CD14-positive monocyte (primary cell): Measurements from ENCODE around the gene PGA5. TPM values are rescaled to one million over a fixed set of nuclear protein-coding genes. Genes with fewer than 3 reads are reported as not detected.

Source experiments
- DNase-seq, 3 donors: peaks; one replicate each; pipeline ENCODE4 v3.0.0-alpha.2; 2011 to 2022
- H2AFZ ChIP-seq: 2 replicates; pipeline ENCODE4 v1.6.0; 2012; ENCODE audit warnings: mild to moderate bottlenecking, low read depth, low read length, inconsistent platforms; ENCODE audit not compliant: insufficient read depth, poor library complexity, severe bottlenecking
- H3K27ac ChIP-seq, 2 donors: 1 replicate in 1 of 2; 2 replicates in 1 of 2; pipeline ENCODE4 v1.5.1; 2012 to 2013; ENCODE audit warnings: low read length in 2 of 2, control low read depth in 1 of 2, inconsistent platforms in 1 of 2, low read depth in 1 of 2, mild to moderate bottlenecking in 1 of 2
- H3K27me3 ChIP-seq, 2 donors: one replicate each; pipeline versions ENCODE4 v1.6.0 to v1.6.1; 2011 to 2013; ENCODE audit warnings: low read length in 2 of 2; ENCODE audit not compliant: control insufficient read depth in 2 of 2, insufficient read depth in 2 of 2
- H3K36me3 ChIP-seq, 2 donors: replicated peaks in 1 of 2; 1 replicate in 1 of 2; 2 replicates in 1 of 2; pipeline versions ENCODE4 v1.5.1 to v1.6.1; 2012 to 2013; ENCODE audit warnings: low read length in 2 of 2, control low read depth in 1 of 2, inconsistent platforms in 1 of 2, mild to moderate bottlenecking in 1 of 2; ENCODE audit not compliant: insufficient read depth in 2 of 2, control insufficient read depth in 1 of 2
- H3K4me1 ChIP-seq, 2 donors: 1 replicate in 1 of 2; 2 replicates in 1 of 2; pipeline versions ENCODE4 v1.5.1 to v1.6.1; 2012 to 2013; ENCODE audit warnings: low read length in 2 of 2, control low read depth in 1 of 2, inconsistent platforms in 1 of 2, mild to moderate bottlenecking in 1 of 2, moderate library complexity in 1 of 2; ENCODE audit not compliant: insufficient read depth in 2 of 2, control insufficient read depth in 1 of 2
- H3K4me2 ChIP-seq: replicated peaks from 2 replicates; pipeline ENCODE3; 2012; ENCODE audit warnings: low read length, moderate library complexity, mild to moderate bottlenecking; ENCODE audit not compliant: poor library complexity, severe bottlenecking; ENCODE audit errors: extremely low read depth
- H3K4me3 ChIP-seq, 3 experiments: fragments of 200-600 bp in 1 of 3; sonication (generic) in 1 of 3; replicated peaks in 1 of 3; 1 replicate in 2 of 3; 2 replicates in 1 of 3; pipeline ENCODE4 v1.5.1; 2011 to 2013; ENCODE audit warnings: low read length in 3 of 3, mild to moderate bottlenecking in 3 of 3, control low read depth in 2 of 3, low read depth in 2 of 3, inconsistent platforms in 1 of 3, moderate library complexity in 1 of 3
- H3K79me2 ChIP-seq: 2 replicates; pipeline ENCODE4 v1.6.0; 2012; ENCODE audit warnings: mild to moderate bottlenecking, control low read depth, inconsistent platforms, low read length, moderate library complexity; ENCODE audit not compliant: insufficient read depth
- H3K9ac ChIP-seq: 2 replicates; pipeline ENCODE4 v1.6.0; 2017; ENCODE audit warnings: low read length, mild to moderate bottlenecking; ENCODE audit not compliant: insufficient read depth, poor library complexity, severe bottlenecking
- H3K9me3 ChIP-seq, 2 donors: replicated peaks in 1 of 2; 1 replicate in 1 of 2; 2 replicates in 1 of 2; pipeline versions ENCODE4 v1.5.1 to v1.6.1; 2012 to 2013; ENCODE audit warnings: low read length in 2 of 2, control low read depth in 1 of 2; ENCODE audit not compliant: control insufficient read depth in 1 of 2, insufficient read depth in 1 of 2
- H4K20me1 ChIP-seq: 2 replicates; pipeline ENCODE4 v1.6.0; 2012; ENCODE audit warnings: mild to moderate bottlenecking, low read length, control low read depth, moderate library complexity; ENCODE audit not compliant: insufficient read depth
- H3K27ac Mint-ChIP-seq, 7 donors: one replicate each; pipeline ENCODE4 v1.8.0; 2020; ENCODE audit warnings: mild to moderate bottlenecking in 7 of 7, mixed read lengths in 7 of 7, moderate library complexity in 6 of 7, inconsistent platforms in 2 of 7
- H3K27me3 Mint-ChIP-seq, 3 donors: one replicate each; pipeline ENCODE4 v1.8.0; 2021 to 2022; ENCODE audit warnings: low read depth in 3 of 3, mild to moderate bottlenecking in 3 of 3, mixed read lengths in 3 of 3, moderate library complexity in 3 of 3, inconsistent platforms in 1 of 3
- H3K36me3 Mint-ChIP-seq, 2 donors: one replicate each; pipeline ENCODE4 v1.8.0; 2020; ENCODE audit warnings: mixed read lengths in 2 of 2, inconsistent platforms in 1 of 2, mild to moderate bottlenecking in 1 of 2
- H3K4me1 Mint-ChIP-seq: one replicate; pipeline ENCODE4 v1.8.0; 2020; ENCODE audit warnings: mild to moderate bottlenecking, mixed read lengths
- H3K4me3 Mint-ChIP-seq, 2 donors: one replicate each; pipeline ENCODE4 v1.8.0; 2020; ENCODE audit warnings: mild to moderate bottlenecking in 2 of 2, mixed read lengths in 2 of 2, moderate library complexity in 1 of 2
- H3K9me3 Mint-ChIP-seq, 7 donors: one replicate each; pipeline ENCODE4 v1.8.0; 2020 to 2022; ENCODE audit warnings: mixed read lengths in 7 of 7, mild to moderate bottlenecking in 6 of 7, moderate library complexity in 6 of 7, inconsistent platforms in 2 of 7
- WGBS: methylation state at CpG from one replicate; pipeline ENCODE4 v1.1.5; 2013; ENCODE audit warnings: missing lambda C conversion rate; ENCODE audit not compliant: insufficient coverage; 5-methylcytosine and 5-hydroxymethylcytosine counted together
- intact Hi-C, 2 donors: fragments of 100-400 bp; cut with micrococcal nuclease; formaldehyde crosslinking; loops; one replicate each; pipeline versions ENCODE4 v1.15.0 to v1.15.1; 2023
- polyA plus RNA-seq, 3 donors: library from polyadenylated mRNA; depleted of rRNA in 1 of 3; unstranded in 2 of 3; stranded (reverse) in 1 of 3; fragments of 300-500 nt in 2 of 3; fragments of >200 nt in 1 of 3; fragmentation: Illumina TruSeq in 2 of 3; gene quantifications; 1 replicate in 2 of 3; 2 replicates in 1 of 3; pipeline ENCODE4 v1.2.3, GENCODE V29; 2012 to 2021
- TF ChIP-seq, protein P1 (sequence below): fragments of 200-600 bp; IDR thresholded peaks from one replicate; pipeline ENCODE4 v1.8.0; 2022; ENCODE audit warnings: antibody characterized with exemption, mild to moderate bottlenecking

Gene PGA5
- polyA plus RNA-seq, 3 donors, result 1.0 to 3.6 (median 2.0) TPM

GRCh38 chr11:61295596-61295926, 54.6 kb downstream of the PGA5 start:
- DNase-seq, result no peak
- Mint-ChIP-seq H3K36me3 (peaks cover 39 to 41% of the 10 kb centered on the region in 2 donors), H3K9me3 (peaks cover 0 to 7% (median 4%) of the 10 kb centered on the region in 7 donors), H3K27ac (no peak overlapping the region), H3K4me1 (peaks cover 29% of the 10 kb centered on the region), H3K4me3 (peak overlapping the region; percentile 16 to 47), H3K27me3 (peaks cover 45 to 53% (median 46%) of the 10 kb centered on the region in 3 donors)
- Histone ChIP-seq H3K27me3 (peaks cover 20 to 44% of the 10 kb centered on the region in 2 donors), H3K36me3 (peaks cover 17 to 32% of the 10 kb centered on the region in 2 donors), H4K20me1 (peaks cover 4% of the 10 kb centered on the region), H3K4me1 (peaks cover 22 to 25% of the 10 kb centered on the region in 2 donors), H3K9ac (no peak overlapping the region), H3K4me3 (peak overlapping the region in 1 of 3 experiments; percentile 73), H3K79me2 (no peaks in the 10 kb centered on the region), H3K4me2 (peak overlapping the region; percentile 79), H3K9me3 (no peaks in the 10 kb centered on the region), H2AFZ (peak overlapping the region; percentile 61), H3K27ac (no peak overlapping the region)
- intact Hi-C loops, result no loop called here
- WGBS, result 17% methylated on average over 7 of the region's 12 CpGs
- TF ChIP-seq, protein P1, sequence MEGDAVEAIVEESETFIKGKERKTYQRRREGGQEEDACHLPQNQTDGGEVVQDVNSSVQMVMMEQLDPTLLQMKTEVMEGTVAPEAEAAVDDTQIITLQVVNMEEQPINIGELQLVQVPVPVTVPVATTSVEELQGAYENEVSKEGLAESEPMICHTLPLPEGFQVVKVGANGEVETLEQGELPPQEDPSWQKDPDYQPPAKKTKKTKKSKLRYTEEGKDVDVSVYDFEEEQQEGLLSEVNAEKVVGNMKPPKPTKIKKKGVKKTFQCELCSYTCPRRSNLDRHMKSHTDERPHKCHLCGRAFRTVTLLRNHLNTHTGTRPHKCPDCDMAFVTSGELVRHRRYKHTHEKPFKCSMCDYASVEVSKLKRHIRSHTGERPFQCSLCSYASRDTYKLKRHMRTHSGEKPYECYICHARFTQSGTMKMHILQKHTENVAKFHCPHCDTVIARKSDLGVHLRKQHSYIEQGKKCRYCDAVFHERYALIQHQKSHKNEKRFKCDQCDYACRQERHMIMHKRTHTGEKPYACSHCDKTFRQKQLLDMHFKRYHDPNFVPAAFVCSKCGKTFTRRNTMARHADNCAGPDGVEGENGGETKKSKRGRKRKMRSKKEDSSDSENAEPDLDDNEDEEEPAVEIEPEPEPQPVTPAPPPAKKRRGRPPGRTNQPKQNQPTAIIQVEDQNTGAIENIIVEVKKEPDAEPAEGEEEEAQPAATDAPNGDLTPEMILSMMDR, result no peak

DNA sequence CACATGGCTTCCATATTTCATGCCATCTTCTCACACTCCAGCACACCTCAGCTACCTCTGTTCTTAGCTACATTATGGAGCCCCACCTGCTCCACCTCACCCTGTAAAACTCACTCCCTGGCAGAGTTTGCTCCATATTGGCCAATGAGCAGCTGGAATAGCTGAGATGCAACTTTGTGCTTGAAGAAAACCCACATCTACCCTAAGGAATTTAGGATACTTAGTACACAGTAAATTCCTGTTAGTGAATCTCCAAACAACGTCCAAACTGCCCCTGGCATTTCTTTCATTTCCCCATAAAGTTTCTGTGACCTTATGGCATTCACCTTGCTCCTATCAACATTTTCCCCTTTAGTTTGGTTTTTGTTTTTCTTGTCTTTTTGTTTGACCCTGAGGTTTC, 56.4 kb downstream of the PGA5 start:
- Histone ChIP-seq H3K9ac (no peak overlapping the region), H3K4me3 (no peak overlapping the region), H3K27me3 (peaks cover 19 to 36% of the 10 kb centered on the region in 2 donors), H3K4me1 (peaks cover 22 to 25% of the 10 kb centered on the region in 2 donors), H3K79me2 (no peaks in the 10 kb centered on the region), H3K4me2 (no peak overlapping the region), H2AFZ (no peak overlapping the region), H3K27ac (no peak overlapping the region), H4K20me1 (peaks cover 4% of the 10 kb centered on the region), H3K36me3 (peaks cover 35 to 50% of the 10 kb centered on the region in 2 donors), H3K9me3 (no peaks in the 10 kb centered on the region)
- no CpG with 5 or more reads among the region's 1 CpG for WGBS
- Mint-ChIP-seq H3K27ac (no peak overlapping the region), H3K9me3 (peaks cover 0 to 6% (median 4%) of the 10 kb centered on the region in 7 donors), H3K4me3 (peak overlapping the region; percentile 3 to 17), H3K4me1 (peaks cover 29% of the 10 kb centered on the region), H3K27me3 (peaks cover 37 to 46% (median 38%) of the 10 kb centered on the region in 3 donors), H3K36me3 (peaks cover 57 to 59% of the 10 kb centered on the region in 2 donors)
- no peak for DNase-seq
- intact Hi-C loops, result no loop called here
- TF ChIP-seq, protein P1, result no peak
